OCI-LY1 (cell line): ENCODE results near the gene THAP9.

Source experiments
- H2AFZ ChIP-seq: fragments of 200-600 bp; sonication (generic), shearing (Covaris generic); 2 replicates; pipeline ENCODE4 v1.6.0; 2014; ENCODE audit warnings: antibody characterized with exemption, mild to moderate bottlenecking, low read length
- H3F3A ChIP-seq: fragments of 200-600 bp; sonication (generic), shearing (Covaris generic); 2 replicates; pipeline ENCODE4 v1.6.0; 2014; ENCODE audit warnings: mild to moderate bottlenecking, antibody characterized with exemption, low read length, moderate library complexity; ENCODE audit not compliant: insufficient read depth
- H3K27ac ChIP-seq: fragments of 200-600 bp; sonication (generic); 2 replicates; pipeline ENCODE4 v1.5.1; 2014; ENCODE audit warnings: low read length, mixed run types, mild to moderate bottlenecking, low read depth; ENCODE audit not compliant: poor library complexity, severe bottlenecking
- H3K27me3 ChIP-seq: fragments of 200-600 bp; sonication (generic); 2 replicates; pipeline ENCODE4 v1.6.0; 2014; ENCODE audit warnings: antibody characterized with exemption, mild to moderate bottlenecking, low read length, moderate library complexity; ENCODE audit not compliant: insufficient read depth
- H3K36me3 ChIP-seq: fragments of 200-600 bp; sonication (generic); 2 replicates; pipeline ENCODE4 v1.6.1; 2014; ENCODE audit warnings: mild to moderate bottlenecking, antibody characterized with exemption, low read length, moderate library complexity, mixed read lengths; ENCODE audit not compliant: insufficient read depth
- H3K4me1 ChIP-seq: fragments of 200-600 bp; sonication (generic); 2 replicates; pipeline ENCODE4 v1.5.1; 2014; ENCODE audit warnings: mild to moderate bottlenecking, low read length, moderate library complexity; ENCODE audit not compliant: insufficient read depth, severe bottlenecking
- H3K4me2 ChIP-seq: fragments of 200-600 bp; sonication (generic), shearing (Covaris generic); 2 replicates; pipeline ENCODE4 v1.6.1; 2014; ENCODE audit warnings: low read length
- H3K4me3 ChIP-seq: fragments of 200-600 bp; sonication (generic); 2 replicates; pipeline ENCODE4 v1.5.1; 2014; ENCODE audit warnings: low read length, low read depth, mild to moderate bottlenecking, mixed read lengths; ENCODE audit not compliant: poor library complexity, severe bottlenecking
- H3K79me2 ChIP-seq: fragments of 200-600 bp; shearing (Covaris generic); 2 replicates; pipeline ENCODE4 v1.6.1; 2016; ENCODE audit warnings: mixed run types, low read length, mixed read lengths; ENCODE audit not compliant: insufficient read depth
- H3K9ac ChIP-seq: fragments of 200-600 bp; sonication (generic), shearing (Covaris generic); 2 replicates; pipeline ENCODE4 v1.6.1; 2014; ENCODE audit warnings: mild to moderate bottlenecking, low read length, mixed read lengths
- H3K9me2 ChIP-seq: fragments of 200-600 bp; sonication (generic), shearing (Covaris generic); 2 replicates; pipeline ENCODE4 v1.6.1; 2014; ENCODE audit warnings: low read depth, mild to moderate bottlenecking, low read length, mixed read lengths
- H3K9me3 ChIP-seq: fragments of 200-600 bp; shearing (Covaris generic); 2 replicates; pipeline ENCODE4 v1.6.1; 2014; ENCODE audit warnings: low read length, mixed read lengths
- H4K20me1 ChIP-seq: fragments of 200-600 bp; sonication (generic), shearing (Covaris generic); 2 replicates; pipeline ENCODE4 v1.6.0; 2016; ENCODE audit warnings: mild to moderate bottlenecking, low read length; ENCODE audit not compliant: insufficient read depth
- CTCF ChIP-seq: fragments of 200-600 bp; sonication (generic), shearing (Covaris generic); IDR thresholded peaks from 2 replicates; pipeline ENCODE4 v1.5.1; 2017; ENCODE audit warnings: mild to moderate bottlenecking, antibody characterized with exemption, low read length, moderate library complexity, mixed read lengths
- EZH2 ChIP-seq: fragments of 200-600 bp; sonication (generic), shearing (Covaris generic); IDR thresholded peaks from 2 replicates; pipeline ENCODE4 v1.8.0; 2017; ENCODE audit warnings: borderline replicate concordance, mixed run types, mild to moderate bottlenecking, antibody characterized with exemption, low read length, moderate library complexity, mixed read lengths

The THAP9 gene

GRCh38 chr4:82893942-82894341 lies 6.6 kb upstream of the THAP9 start:
- no peak overlapping the region for H3K4me3 ChIP-seq
- H3K79me2 ChIP-seq = peaks cover 42% of the 10 kb centered on the region
- no peaks in the 10 kb centered on the region for H3K9me2 ChIP-seq
- H3K27ac ChIP-seq = no peak overlapping the region
- no peaks in the 10 kb centered on the region for H4K20me1 ChIP-seq
- H3K36me3 ChIP-seq = peaks cover 54% of the 10 kb centered on the region
- H3K27me3 ChIP-seq = no peaks in the 10 kb centered on the region
- peaks cover 56% of the 10 kb centered on the region for H3K4me1 ChIP-seq
- H3F3A ChIP-seq = 0 out of 2 replicates have a peak, but pooled peaks cover 12% of the 10 kb centered on the region
- TF ChIP-seq CTCF (no peak), EZH2 (no peak)
- H3K4me2 ChIP-seq = no peak overlapping the region
- no peak overlapping the region for H3K9ac ChIP-seq
- H3K9me3 ChIP-seq = no peaks in the 10 kb centered on the region
- H2AFZ ChIP-seq = no peak overlapping the region

GRCh38 chr4:82896755-82897154 lies 3.8 kb upstream of the THAP9 start:
- TF ChIP-seq EZH2 = no peak
- no peak for TF ChIP-seq CTCF
- 0 out of 2 replicates have a peak, but pooled peaks cover 11% of the 10 kb centered on the region for H3F3A ChIP-seq
- no peaks in the 10 kb centered on the region for H3K9me3 ChIP-seq
- no peak overlapping the region for H3K27ac ChIP-seq
- peaks cover 43% of the 10 kb centered on the region for H3K79me2 ChIP-seq
- no peak overlapping the region for H2AFZ ChIP-seq
- H3K4me1 ChIP-seq = peaks cover 49% of the 10 kb centered on the region
- H3K9me2 ChIP-seq = no peaks in the 10 kb centered on the region
- H3K27me3 ChIP-seq = no peaks in the 10 kb centered on the region
- H3K36me3 ChIP-seq = peaks cover 57% of the 10 kb centered on the region
- no peak overlapping the region for H3K9ac ChIP-seq
- no peaks in the 10 kb centered on the region for H4K20me1 ChIP-seq
- H3K4me3 ChIP-seq = no peak overlapping the region
- no peak overlapping the region for H3K4me2 ChIP-seq

GRCh38 chr4:82898322-82899243 lies 2.0 kb upstream of the THAP9 start:
- H3K9me3 ChIP-seq = no peaks in the 10 kb centered on the region
- peak overlapping the region; percentile 92 for H3K27ac ChIP-seq
- H4K20me1 ChIP-seq = no peaks in the 10 kb centered on the region
- peak overlapping the region; percentile 97 for H3K9ac ChIP-seq
- no peak overlapping the region for H2AFZ ChIP-seq
- peaks cover 42% of the 10 kb centered on the region for H3K4me1 ChIP-seq
- H3K36me3 ChIP-seq = peaks cover 47% of the 10 kb centered on the region
- H3K4me2 ChIP-seq = peak overlapping the region; percentile 96
- H3K27me3 ChIP-seq = no peaks in the 10 kb centered on the region
- H3K9me2 ChIP-seq = no peaks in the 10 kb centered on the region
- no peak for TF ChIP-seq EZH2
- peak; percentile 72 for TF ChIP-seq CTCF
- H3F3A ChIP-seq = no peaks in the 10 kb centered on the region
- peaks cover 46% of the 10 kb centered on the region for H3K79me2 ChIP-seq
- H3K4me3 ChIP-seq = peak overlapping the region; percentile 87
